Dermis lymphatic vessel endothelial cell (primary cell): ENCODE data around the gene NR1D2. TPM values are rescaled to one million over a fixed set of nuclear protein-coding genes. Genes with fewer than 3 reads are reported as not detected.

Source experiments
- total RNA-seq: library from RNA; depleted of rRNA; stranded (reverse); fragments of >200 nt; gene quantifications from 2 replicates; pipeline ENCODE4 v1.2.1, GENCODE V29; 2014

The NR1D2 gene
- 45.5 and 52.2 TPM in 2 replicates for total RNA-seq

GRCh38 chr3:23944861-23945662 lies at the start of gene NR1D2:
NR1D2 (plus strand) TSS chr3:23945286; CDS start chr3:23945579, 293 bp downstream.

GRCh38 chr3:23916886-23917678 lies 28.0 kb upstream of the NR1D2 start, which contains the start of the genes NKIRAS1 and RPL15:
NKIRAS1 (minus strand) TSS chr3:23916990; CDS start chr3:23910904, 6,086 bp downstream.
RPL15 (plus strand) TSS chr3:23917132; CDS start chr3:23917860, 728 bp downstream.

Other genes starting within 250 kb of the NR1D2 start
- 104 and 147 TPM in 2 replicates for gene UBE2E1, start 139.3 kb upstream of the NR1D2 start, total RNA-seq
- 5.6 and 6.6 TPM in 2 replicates for gene NKIRAS1, start 28.3 kb upstream of the NR1D2 start, total RNA-seq
- gene RPL15, start 28.2 kb upstream of the NR1D2 start, total RNA-seq = 2,968 and 3,155 TPM in 2 replicates